ENCODE measurements around the gene NTSR2.
"Not testable (repeated sequence)": the region's sequence is repeated elsewhere in the genome, so short reads cannot be mapped to it uniquely, and the experiment has no call there.

Gene NTSR2

DNA sequence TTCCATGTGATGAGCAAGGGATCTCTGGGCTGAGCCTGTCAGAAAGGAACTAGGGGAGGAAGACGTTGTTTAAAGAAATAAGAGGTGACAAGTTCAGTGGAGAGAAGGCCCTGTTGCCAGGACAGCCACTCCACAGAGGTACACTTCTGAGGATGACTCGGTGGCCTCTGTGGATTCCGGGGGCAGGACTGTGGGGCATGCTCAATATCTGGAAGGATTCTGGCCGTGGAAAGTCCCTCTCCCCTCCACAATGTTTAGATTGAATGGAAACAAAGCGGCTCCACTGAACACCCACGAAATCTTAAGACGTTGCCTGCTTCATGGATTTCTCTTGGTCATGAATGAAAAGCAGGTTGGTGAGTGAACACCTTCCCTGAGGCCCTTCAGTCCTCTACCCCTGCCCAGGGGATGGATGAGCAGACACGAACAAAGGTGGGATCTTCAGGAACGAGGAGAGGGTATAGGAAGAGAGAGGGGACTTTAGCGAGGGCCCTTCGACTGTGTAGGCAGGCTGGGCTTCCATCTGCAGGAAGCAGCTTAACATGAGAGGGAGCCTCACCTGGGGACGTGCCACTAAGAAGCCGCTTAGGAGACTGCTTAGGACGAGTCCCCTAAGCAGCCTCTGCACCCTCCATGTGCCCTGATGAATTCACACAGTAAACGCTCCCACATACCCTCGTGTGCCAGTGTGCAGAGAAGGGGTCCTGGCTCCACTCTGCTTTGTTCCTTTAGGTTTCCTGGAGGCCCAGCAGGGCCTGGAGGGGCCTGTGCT is 1.9 kb downstream of the NTSR2 start:
- no peak for DNase-seq (ENCODE audit: low read depth in 1 of 2, low spot score in 1 of 2)
- in situ Hi-C loops (cut with HindIII; ENCODE audit: low pct_unique_long_range_greater_than_20kb, low sequenced_read_pairs), result no loop called here
- no peak for TF ChIP-seq JUND (IDR thresholded peaks at IDR 0.05; ENCODE audit: low read depth)

DNA sequence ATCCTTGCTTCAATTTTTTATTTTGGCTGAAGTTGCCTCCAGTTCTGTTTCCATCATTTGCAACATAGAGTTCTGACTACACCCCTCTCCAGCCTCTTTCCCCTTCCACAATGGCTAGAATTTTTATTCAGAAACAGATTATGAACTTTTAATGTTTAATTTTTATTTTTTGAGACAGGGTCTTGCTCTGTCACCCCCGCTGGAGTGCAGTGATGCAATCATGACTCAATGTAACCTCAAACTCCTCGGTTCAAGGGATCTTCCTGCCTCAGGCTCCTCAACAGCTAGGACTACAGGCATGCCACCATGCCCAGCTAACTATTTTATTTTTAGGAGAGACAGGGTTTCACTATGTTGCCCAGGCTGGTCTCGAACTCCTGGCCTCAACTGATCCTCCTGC is 2.8 kb downstream of the NTSR2 start:
- in situ Hi-C loops (cut with HindIII; ENCODE audit: low pct_unique_long_range_greater_than_20kb, low sequenced_read_pairs), result no loop called here
- no peak for TF ChIP-seq JUND (IDR thresholded peaks at IDR 0.05; ENCODE audit: low read depth)
- no peak for DNase-seq (ENCODE audit: low read depth in 1 of 2, low spot score in 1 of 2)

DNA sequence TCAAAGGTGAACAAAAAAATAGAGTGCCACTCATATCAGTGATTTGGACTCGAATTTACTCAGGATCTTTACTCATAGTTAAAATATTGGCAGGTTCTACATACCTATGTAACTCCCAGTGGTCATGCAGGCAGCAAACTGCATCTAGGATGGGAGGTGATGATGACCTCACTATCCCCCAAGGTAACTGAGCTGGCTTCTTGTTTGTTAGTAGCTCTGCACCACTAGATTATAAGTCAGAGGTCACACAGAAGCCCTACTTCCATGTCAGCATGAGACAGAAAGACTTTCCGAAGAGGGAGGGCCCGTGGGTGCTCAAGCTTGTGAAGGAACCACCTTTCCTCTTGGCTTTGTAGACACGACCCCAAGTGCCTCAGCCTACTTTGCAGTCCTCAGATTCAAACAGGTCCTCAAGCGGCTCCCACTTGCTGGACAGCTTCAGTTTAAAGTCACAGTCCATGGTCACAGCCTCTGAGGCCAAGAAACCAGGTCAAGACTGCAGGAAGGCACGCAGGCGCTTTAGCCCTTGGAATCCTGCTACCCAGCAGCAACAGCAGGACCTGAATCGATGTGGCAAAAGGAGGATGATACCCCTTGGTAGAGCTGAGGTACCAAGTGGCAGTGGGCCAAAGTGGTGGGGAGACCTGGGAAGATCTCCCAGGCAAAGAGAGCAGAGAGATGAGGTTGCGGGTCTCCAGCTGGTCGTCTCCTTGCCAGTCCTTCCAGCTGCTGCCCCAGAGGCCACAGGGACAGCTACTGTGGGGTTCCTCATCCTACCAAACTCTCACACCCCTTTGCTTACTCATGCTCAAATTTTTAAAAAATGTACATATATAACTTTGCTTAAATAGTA is 4.3 kb downstream of the NTSR2 start:
- in situ Hi-C loops (cut with HindIII; ENCODE audit: low pct_unique_long_range_greater_than_20kb, low sequenced_read_pairs), result no loop called here
- DNase-seq (ENCODE audit: low read depth in 1 of 2, low spot score in 1 of 2), result no peak
- no peak for TF ChIP-seq JUND (IDR thresholded peaks at IDR 0.05; ENCODE audit: low read depth)

GRCh38 chr2:11665028-11665427 is 5.0 kb downstream of the NTSR2 start:
- no peak for DNase-seq (ENCODE audit: low read depth in 1 of 2, low spot score in 1 of 2)
- in situ Hi-C loops (cut with HindIII; ENCODE audit: low pct_unique_long_range_greater_than_20kb, low sequenced_read_pairs), result no loop called here
- no peak for TF ChIP-seq JUND (IDR thresholded peaks at IDR 0.05; ENCODE audit: low read depth)

DNA sequence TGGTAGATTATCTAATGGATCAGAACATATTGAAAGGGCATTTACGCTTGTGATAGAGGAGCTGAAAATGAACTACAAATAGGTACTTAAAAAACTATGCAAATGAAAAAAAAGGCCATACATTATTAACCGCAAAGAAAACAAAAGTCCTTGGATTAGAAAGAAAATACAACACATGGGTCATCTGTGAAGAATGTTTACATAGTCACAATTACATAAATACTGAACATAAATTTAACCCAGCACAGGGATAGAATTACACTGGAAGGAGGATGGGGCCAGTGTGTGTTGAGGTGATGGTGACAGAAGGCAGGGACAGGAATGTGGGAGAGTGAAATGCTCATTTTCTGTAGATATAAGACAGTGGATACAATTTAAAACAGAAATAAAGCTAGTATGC is 6.6 kb downstream of the NTSR2 start:
- no peak for TF ChIP-seq JUND (IDR thresholded peaks at IDR 0.05; ENCODE audit: low read depth)
- in situ Hi-C loops (cut with HindIII; ENCODE audit: low pct_unique_long_range_greater_than_20kb, low sequenced_read_pairs), result no loop called here
- no peak for DNase-seq (ENCODE audit: low read depth in 1 of 2, low spot score in 1 of 2)

DNA sequence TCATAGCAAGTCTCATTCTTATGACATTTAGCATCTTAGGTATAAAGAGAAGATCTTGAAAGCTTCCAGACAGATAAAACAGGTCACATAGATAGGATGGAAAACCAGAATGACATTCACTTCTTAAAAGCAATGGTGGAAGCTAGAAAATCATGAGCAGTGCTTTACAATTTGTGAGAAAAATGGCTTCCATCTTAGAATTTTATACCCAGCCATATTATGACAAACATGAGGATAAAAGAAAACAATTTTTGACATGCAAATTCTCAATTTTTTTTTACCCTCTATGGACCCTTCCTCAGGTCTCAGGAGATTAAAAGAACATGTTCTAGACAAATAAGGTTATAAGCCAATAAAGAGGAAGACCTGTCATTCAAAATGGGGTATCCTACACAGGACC is 7.1 kb downstream of the NTSR2 start:
- TF ChIP-seq JUND (IDR thresholded peaks at IDR 0.05; ENCODE audit: low read depth), result no peak

DNA sequence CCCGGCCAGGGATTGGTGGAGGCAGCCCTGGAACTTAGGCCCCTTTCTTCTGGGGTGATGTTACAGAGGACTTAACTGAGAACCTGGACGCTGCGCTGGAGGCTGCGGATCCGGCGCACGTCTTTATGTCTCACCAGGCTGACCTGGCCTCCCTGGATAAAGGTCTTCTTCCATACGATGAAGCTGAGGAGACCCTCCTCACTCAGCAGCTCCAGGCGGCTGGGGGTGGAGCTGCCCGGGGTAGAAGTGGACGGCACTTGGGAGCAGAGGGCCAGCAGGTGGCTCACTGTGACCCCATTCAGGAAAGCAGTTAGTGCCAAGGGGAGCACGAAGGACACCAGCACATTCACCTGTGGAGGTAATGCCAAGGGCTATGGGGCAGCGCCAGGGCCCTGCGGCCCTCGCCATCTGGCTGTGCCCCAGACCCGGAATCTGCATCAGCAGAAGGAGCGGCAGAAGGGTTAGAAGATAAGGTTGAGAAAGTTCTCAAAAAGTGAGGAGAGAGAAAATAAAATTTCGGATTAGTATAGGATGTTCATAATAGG is 8.0 kb downstream of the NTSR2 start:
- no peak for DNase-seq (ENCODE audit: low read depth in 1 of 2, low spot score in 1 of 2)
- in situ Hi-C loops (cut with HindIII; ENCODE audit: low pct_unique_long_range_greater_than_20kb, low sequenced_read_pairs), result no loop called here
- no peak for TF ChIP-seq JUND (IDR thresholded peaks at IDR 0.05; ENCODE audit: low read depth)

More for the DNA sequence above, 7.1 kb downstream of the NTSR2 start:
- no peak for DNase-seq (ENCODE audit: low read depth in 1 of 2, low spot score in 1 of 2)
- in situ Hi-C loops (cut with HindIII; ENCODE audit: low pct_unique_long_range_greater_than_20kb, low sequenced_read_pairs), result no loop called here

- in situ Hi-C loops (cut with HindIII; ENCODE audit: low pct_unique_long_range_greater_than_20kb, low sequenced_read_pairs); DNase-seq (ENCODE audit: low read depth in 1 of 2, low spot score in 1 of 2): not testable (repeated sequence)
These were observed 9.6 kb downstream of the NTSR2 start for GRCh38 chr2:11660396-11660795.

DNA sequence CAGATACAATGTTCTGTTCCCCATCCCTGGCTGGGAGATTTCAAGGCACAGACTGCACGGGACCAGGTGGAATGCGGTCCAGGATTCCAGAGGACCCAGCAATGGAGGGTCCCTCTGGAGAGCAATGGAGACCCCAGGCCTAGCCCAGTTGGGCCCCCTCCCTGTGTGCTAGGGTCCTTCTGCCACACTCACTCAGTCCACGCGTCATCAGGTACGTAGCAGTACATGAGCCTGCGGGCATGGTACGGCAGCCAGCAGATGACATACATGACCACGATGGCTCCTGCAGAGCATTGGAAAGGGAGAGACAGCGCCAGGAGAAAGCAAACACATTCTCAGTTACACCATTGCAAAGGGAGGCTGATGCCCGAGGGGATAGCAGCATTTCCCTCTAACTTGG is 10.1 kb downstream of the NTSR2 start:
- TF ChIP-seq JUND (IDR thresholded peaks at IDR 0.05; ENCODE audit: low read depth), result no peak
- in situ Hi-C loops (cut with HindIII; ENCODE audit: low pct_unique_long_range_greater_than_20kb, low sequenced_read_pairs), result no loop called here
- DNase-seq (ENCODE audit: low read depth in 1 of 2, low spot score in 1 of 2), result no peak

DNA sequence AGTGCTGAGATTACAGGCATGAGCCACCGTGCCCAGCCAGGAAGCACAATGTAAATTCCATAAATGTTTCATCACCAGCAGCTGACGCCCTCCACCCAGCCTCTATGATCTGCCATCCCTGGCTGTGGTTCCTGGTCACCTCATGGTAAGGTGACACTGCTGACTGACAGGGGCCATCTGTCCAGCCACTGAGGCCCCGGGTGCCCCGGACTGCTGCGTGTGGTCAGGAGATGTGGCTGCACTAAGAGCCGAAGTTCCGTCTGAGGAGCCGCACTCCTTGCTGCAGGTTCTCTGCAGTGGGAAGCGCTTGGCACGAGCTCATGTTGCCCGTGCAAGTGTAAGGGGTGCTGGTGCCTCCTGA is 10.9 kb downstream of the NTSR2 start:
- TF ChIP-seq JUND (IDR thresholded peaks at IDR 0.05; ENCODE audit: low read depth), result no peak
- DNase-seq (ENCODE audit: low read depth in 1 of 2, low spot score in 1 of 2), result no peak
- in situ Hi-C loops (cut with HindIII; ENCODE audit: low pct_unique_long_range_greater_than_20kb, low sequenced_read_pairs), result no loop called here

- no peak for DNase-seq (ENCODE audit: low read depth in 1 of 2, low spot score in 1 of 2)
- in situ Hi-C loops (cut with HindIII; ENCODE audit: low pct_unique_long_range_greater_than_20kb, low sequenced_read_pairs), result no loop called here
These were observed 11.5 kb downstream of the NTSR2 start for GRCh38 chr2:11658208-11659114.

GRCh38 chr2:11657646-11658045 is 12.3 kb downstream of the NTSR2 start:
- DNase-seq (ENCODE audit: low read depth in 1 of 2, low spot score in 1 of 2), result no peak
- in situ Hi-C loops (cut with HindIII; ENCODE audit: low pct_unique_long_range_greater_than_20kb, low sequenced_read_pairs), result no loop called here
- TF ChIP-seq JUND (IDR thresholded peaks at IDR 0.05; ENCODE audit: low read depth), result no peak

More at GRCh38 chr2:11658208-11659114, 11.5 kb downstream of the NTSR2 start:
- TF ChIP-seq JUND (IDR thresholded peaks at IDR 0.05; ENCODE audit: low read depth), result no peak
